ENCODE data around the gene GRB7.

The GRB7 gene

GRCh38 chr17:39794249-39794970 is 56.7 kb downstream of the GRB7 start:
- no peak for TF ChIP-seq CTCF (IDR thresholded peaks at IDR 0.05; ENCODE audit: borderline replicate concordance, control extremely low read depth, extremely low read depth, insufficient read depth, missing control alignments)
- in situ Hi-C loops (cut with MboI; ENCODE audit: low sequenced_read_pairs, unreplicated experiment), result no loop called here
- peak; percentile 64 for DNase-seq (ENCODE audit: low spot score)

Data from GM13976 (cell line).